ENCODE data around the gene ACLY. TPM values are rescaled to one million over a fixed set of nuclear protein-coding genes. Genes with fewer than 3 reads are reported as not detected.
A peak's percentile ranks its signal among the peaks of the same experiment; 100 is the strongest.

The ACLY gene
- total and polyA plus RNA-seq, 2 of the 13 experiments (the other 11 are each of a cell fraction or from before 2014, with no cell fraction given) = 111 to 218 TPM

DNA sequence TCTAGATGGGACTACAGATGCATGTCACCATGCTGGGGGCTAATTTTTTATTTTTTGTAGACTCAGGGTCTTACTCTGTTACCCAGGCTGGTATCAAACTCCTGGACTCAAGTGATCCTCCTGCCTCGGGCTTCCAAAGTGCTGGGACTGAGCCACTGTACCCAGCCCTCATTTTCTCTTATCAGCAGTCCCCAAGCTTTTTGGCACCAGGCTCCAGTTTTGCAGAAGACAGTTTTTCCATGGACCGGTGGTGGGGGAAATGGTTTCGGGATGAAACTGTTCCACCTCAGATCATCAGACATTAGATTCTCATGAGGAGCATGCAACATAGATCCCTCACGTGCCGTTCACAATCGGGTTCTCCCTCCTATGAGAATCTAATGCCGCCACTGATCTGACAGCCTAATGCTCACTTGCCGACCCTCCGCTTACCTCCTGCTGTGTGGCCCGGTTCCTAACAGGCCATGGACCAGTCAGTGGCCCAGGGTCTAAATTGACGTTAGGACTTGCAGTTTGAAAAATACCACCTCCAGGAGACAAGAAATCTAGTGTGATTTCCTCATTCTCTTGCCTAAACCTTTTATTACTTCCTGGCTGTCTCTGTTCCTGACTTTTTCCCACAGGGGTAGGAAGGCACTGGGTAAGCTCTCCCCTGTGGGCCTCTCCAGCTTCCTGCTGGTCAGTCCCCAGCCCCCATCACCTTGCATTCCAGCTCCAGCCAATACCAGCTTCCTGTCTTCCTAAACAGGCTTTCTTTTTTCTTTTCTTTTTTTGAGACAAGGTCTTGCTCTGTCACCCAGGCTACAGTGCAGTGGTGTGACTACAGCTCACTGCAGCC is 38.5 kb upstream of the ACLY start (continued):
- TF ChIP-seq GTF3A (CRISPR knock-in tag; conservative IDR thresholded peaks at IDR 0.05) (no peak), RXRA (CRISPR knock-in tag; IDR thresholded peaks at IDR 0.05) (no peak), CBX5 (CRISPR knock-in tag; IDR thresholded peaks at IDR 0.05; ENCODE audit: borderline replicate concordance) (no peak), ATM (IDR thresholded peaks at IDR 0.05; ENCODE audit: borderline replicate concordance) (no peak), NR2C2 (CRISPR knock-in tag; IDR thresholded peaks at IDR 0.05; ENCODE audit: borderline replicate concordance) (no peak), PCBP1 (IDR thresholded peaks at IDR 0.05; ENCODE audit: borderline replicate concordance, low read depth, low read length) (no peak), ZNF335 (CRISPR knock-in tag; IDR thresholded peaks at IDR 0.05) (no peak)
- TF ChIP-seq, protein P1, sequence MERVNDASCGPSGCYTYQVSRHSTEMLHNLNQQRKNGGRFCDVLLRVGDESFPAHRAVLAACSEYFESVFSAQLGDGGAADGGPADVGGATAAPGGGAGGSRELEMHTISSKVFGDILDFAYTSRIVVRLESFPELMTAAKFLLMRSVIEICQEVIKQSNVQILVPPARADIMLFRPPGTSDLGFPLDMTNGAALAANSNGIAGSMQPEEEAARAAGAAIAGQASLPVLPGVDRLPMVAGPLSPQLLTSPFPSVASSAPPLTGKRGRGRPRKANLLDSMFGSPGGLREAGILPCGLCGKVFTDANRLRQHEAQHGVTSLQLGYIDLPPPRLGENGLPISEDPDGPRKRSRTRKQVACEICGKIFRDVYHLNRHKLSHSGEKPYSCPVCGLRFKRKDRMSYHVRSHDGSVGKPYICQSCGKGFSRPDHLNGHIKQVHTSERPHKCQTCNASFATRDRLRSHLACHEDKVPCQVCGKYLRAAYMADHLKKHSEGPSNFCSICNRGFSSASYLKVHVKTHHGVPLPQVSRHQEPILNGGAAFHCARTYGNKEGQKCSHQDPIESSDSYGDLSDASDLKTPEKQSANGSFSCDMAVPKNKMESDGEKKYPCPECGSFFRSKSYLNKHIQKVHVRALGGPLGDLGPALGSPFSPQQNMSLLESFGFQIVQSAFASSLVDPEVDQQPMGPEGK (CRISPR knock-in tag; IDR thresholded peaks at IDR 0.05) = peak; percentile 72
- TF ChIP-seq, protein P2, sequence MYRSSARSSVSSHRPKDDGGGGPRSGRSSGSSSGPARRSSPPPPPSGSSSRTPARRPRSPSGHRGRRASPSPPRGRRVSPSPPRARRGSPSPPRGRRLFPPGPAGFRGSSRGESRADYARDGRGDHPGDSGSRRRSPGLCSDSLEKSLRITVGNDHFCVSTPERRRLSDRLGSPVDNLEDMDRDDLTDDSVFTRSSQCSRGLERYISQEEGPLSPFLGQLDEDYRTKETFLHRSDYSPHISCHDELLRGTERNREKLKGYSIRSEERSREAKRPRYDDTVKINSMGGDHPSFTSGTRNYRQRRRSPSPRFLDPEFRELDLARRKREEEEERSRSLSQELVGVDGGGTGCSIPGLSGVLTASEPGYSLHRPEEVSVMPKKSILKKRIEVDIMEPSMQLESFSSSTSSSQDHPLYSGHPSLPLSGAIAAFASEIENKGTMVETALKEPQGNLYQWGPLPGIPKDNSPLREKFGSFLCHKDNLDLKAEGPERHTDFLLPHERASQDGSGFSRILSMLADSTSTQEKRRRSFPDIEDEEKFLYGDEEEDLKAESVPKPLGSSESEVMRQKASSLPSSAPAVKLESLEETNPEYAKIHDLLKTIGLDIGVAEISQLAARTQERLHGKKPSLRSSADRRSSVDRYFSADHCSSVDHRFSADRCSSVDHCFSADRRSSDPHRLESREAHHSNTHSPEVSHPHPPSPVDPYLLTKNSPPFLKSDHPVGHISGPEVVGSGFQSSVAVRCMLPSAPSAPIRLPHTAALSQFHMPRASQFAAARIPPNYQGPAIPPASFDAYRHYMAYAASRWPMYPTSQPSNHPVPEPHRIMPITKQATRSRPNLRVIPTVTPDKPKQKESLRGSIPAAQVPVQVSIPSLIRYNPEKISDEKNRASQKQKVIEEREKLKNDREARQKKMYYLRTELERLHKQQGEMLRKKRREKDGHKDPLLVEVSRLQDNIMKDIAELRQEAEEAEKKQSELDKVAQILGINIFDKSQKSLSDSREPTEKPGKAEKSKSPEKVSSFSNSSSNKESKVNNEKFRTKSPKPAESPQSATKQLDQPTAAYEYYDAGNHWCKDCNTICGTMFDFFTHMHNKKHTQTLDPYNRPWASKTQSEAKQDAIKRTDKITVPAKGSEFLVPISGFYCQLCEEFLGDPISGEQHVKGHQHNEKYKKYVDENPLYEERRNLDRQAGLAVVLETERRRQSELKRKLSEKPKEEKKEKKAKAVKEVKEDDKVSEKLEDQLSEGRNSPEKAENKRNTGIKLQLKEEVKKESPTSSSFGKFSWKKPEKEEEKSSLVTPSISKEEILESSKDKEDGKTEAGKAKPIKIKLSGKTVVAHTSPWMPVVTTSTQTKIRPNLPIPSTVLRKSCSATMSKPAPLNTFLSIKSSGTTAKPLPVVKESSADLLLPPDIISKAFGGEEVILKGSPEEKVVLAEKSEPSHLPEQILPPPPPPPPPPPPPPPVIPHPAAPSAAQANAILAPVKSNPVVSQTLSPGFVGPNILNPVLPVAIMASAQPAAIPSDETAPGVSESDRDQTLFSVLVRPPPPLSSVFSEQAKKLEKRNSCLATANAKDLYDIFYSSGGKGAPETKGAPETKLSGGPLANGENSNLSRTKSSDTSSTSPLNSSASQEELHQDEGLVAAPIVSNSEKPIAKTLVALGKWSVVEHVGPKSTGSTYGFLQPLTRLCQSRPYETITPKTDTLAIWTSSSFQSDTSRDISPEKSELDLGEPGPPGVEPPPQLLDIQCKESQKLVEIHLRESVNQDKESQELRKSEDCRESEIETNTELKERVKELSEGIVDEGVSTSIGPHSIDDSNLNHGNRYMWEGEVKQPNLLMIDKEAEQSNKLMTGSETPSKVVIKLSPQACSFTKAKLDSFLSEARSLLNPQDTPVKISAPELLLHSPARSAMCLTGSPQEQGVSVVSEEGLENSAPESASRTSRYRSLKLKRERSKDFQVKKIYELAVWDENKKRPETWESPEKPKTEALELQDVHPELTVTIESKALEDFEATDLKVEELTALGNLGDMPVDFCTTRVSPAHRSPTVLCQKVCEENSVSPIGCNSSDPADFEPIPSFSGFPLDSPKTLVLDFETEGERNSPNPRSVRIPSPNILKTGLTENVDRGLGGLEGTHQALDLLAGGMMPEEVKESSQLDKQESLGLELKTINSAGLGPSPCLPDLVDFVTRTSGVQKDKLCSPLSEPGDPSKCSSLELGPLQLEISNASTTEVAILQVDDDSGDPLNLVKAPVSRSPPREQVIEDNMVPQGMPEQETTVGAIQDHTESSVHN (CRISPR knock-in tag; IDR thresholded peaks at IDR 0.05) = no peak
- TF ChIP-seq, protein P3, sequence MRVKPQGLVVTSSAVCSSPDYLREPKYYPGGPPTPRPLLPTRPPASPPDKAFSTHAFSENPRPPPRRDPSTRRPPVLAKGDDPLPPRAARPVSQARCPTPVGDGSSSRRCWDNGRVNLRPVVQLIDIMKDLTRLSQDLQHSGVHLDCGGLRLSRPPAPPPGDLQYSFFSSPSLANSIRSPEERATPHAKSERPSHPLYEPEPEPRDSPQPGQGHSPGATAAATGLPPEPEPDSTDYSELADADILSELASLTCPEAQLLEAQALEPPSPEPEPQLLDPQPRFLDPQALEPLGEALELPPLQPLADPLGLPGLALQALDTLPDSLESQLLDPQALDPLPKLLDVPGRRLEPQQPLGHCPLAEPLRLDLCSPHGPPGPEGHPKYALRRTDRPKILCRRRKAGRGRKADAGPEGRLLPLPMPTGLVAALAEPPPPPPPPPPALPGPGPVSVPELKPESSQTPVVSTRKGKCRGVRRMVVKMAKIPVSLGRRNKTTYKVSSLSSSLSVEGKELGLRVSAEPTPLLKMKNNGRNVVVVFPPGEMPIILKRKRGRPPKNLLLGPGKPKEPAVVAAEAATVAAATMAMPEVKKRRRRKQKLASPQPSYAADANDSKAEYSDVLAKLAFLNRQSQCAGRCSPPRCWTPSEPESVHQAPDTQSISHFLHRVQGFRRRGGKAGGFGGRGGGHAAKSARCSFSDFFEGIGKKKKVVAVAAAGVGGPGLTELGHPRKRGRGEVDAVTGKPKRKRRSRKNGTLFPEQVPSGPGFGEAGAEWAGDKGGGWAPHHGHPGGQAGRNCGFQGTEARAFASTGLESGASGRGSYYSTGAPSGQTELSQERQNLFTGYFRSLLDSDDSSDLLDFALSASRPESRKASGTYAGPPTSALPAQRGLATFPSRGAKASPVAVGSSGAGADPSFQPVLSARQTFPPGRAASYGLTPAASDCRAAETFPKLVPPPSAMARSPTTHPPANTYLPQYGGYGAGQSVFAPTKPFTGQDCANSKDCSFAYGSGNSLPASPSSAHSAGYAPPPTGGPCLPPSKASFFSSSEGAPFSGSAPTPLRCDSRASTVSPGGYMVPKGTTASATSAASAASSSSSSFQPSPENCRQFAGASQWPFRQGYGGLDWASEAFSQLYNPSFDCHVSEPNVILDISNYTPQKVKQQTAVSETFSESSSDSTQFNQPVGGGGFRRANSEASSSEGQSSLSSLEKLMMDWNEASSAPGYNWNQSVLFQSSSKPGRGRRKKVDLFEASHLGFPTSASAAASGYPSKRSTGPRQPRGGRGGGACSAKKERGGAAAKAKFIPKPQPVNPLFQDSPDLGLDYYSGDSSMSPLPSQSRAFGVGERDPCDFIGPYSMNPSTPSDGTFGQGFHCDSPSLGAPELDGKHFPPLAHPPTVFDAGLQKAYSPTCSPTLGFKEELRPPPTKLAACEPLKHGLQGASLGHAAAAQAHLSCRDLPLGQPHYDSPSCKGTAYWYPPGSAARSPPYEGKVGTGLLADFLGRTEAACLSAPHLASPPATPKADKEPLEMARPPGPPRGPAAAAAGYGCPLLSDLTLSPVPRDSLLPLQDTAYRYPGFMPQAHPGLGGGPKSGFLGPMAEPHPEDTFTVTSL (CRISPR knock-in tag; IDR thresholded peaks at IDR 0.05; ENCODE audit: borderline replicate concordance) = 0 out of 2 replicates have a peak, but pooled peaks have one; percentile 21
- TF ChIP-seq, protein P4, sequence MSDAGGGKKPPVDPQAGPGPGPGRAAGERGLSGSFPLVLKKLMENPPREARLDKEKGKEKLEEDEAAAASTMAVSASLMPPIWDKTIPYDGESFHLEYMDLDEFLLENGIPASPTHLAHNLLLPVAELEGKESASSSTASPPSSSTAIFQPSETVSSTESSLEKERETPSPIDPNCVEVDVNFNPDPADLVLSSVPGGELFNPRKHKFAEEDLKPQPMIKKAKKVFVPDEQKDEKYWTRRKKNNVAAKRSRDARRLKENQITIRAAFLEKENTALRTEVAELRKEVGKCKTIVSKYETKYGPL (CRISPR knock-in tag; IDR thresholded peaks at IDR 0.05) = no peak

Measured in HepG2 (cell line).